KMS-11 (cell line): ENCODE results near the gene SCARB1.

Experiments
- H2AFZ ChIP-seq: fragments of 200-600 bp; sonication (generic); 2 replicates; pipeline ENCODE4 v1.6.1; 2016; ENCODE audit warnings: antibody characterized with exemption, mixed run types, low read depth
- H3K27ac ChIP-seq: fragments of 200-600 bp; sonication (generic); 2 replicates; pipeline ENCODE4 v1.6.1; 2016; ENCODE audit warnings: mild to moderate bottlenecking, mixed run types
- H3K27me3 ChIP-seq: fragments of 200-600 bp; sonication (generic); 2 replicates; pipeline ENCODE4 v1.6.1; 2017; ENCODE audit warnings: mild to moderate bottlenecking, low read depth, mixed run types, moderate library complexity; ENCODE audit not compliant: insufficient read depth
- H3K36me3 ChIP-seq: fragments of 200-600 bp; sonication (generic); 2 replicates; pipeline ENCODE4 v1.6.1; 2017; ENCODE audit warnings: mild to moderate bottlenecking, mixed run types; ENCODE audit not compliant: insufficient read depth
- H3K4me1 ChIP-seq: fragments of 200-600 bp; sonication (generic); 2 replicates; pipeline ENCODE4 v1.6.1; 2016; ENCODE audit warnings: mild to moderate bottlenecking, low read depth, mixed run types; ENCODE audit not compliant: poor library complexity, severe bottlenecking
- H3K4me2 ChIP-seq: fragments of 200-600 bp; sonication (generic); 2 replicates; pipeline ENCODE4 v1.7.0; 2016; ENCODE audit warnings: mild to moderate bottlenecking, mixed run types
- H3K4me3 ChIP-seq: fragments of 200-600 bp; sonication (generic); IDR thresholded peaks from 2 replicates; pipeline ENCODE4 v1.6.1; 2017; ENCODE audit warnings: low read depth, low read length, mixed read lengths; ENCODE audit not compliant: insufficient read depth
- H3K79me2 ChIP-seq: fragments of 200-600 bp; sonication (generic); 2 replicates; pipeline ENCODE4 v1.6.1; 2016; ENCODE audit warnings: low read depth, mixed run types; ENCODE audit not compliant: insufficient read depth
- H3K9ac ChIP-seq: fragments of 200-600 bp; sonication (generic); 2 replicates; pipeline ENCODE4 v1.6.1; 2016; ENCODE audit warnings: mild to moderate bottlenecking, mixed run types
- H4K20me1 ChIP-seq: fragments of 200-600 bp; sonication (generic); 2 replicates; pipeline ENCODE4 v1.6.1; 2016; ENCODE audit warnings: mild to moderate bottlenecking, mixed run types; ENCODE audit not compliant: insufficient read depth
- CTCF ChIP-seq: fragments of 200-600 bp; sonication (generic); conservative IDR thresholded peaks from 2 replicates; pipeline ENCODE4 v1.6.1; 2017; ENCODE audit warnings: low read depth, mild to moderate bottlenecking, antibody characterized with exemption, low read length, moderate library complexity, mixed read lengths

The SCARB1 gene

GRCh38 chr12:124771462-124772288, 92.0 kb downstream of the SCARB1 start:
- Histone ChIP-seq H3K79me2 (no peaks in the 10 kb centered on the region), H3K4me3 (no peak overlapping the region), H4K20me1 (no peaks in the 10 kb centered on the region), H3K9ac (no peak overlapping the region), H3K4me1 (peaks cover 53% of the 10 kb centered on the region), H3K27me3 (no peaks in the 10 kb centered on the region), H3K36me3 (no peaks in the 10 kb centered on the region), H2AFZ (peak overlapping the region; percentile 4; the same call in 1 of the 2 replicates), H3K27ac (no peak overlapping the region), H3K4me2 (peak overlapping the region; percentile 26)
- TF ChIP-seq CTCF, result peak; percentile 89

GRCh38 chr12:124770728-124771127, 92.9 kb downstream of the SCARB1 start:
- Histone ChIP-seq H3K4me3 (no peak overlapping the region), H3K79me2 (no peaks in the 10 kb centered on the region), H3K9ac (no peak overlapping the region), H3K27me3 (no peaks in the 10 kb centered on the region), H3K4me2 (no peak overlapping the region), H3K27ac (no peak overlapping the region), H3K4me1 (peaks cover 44% of the 10 kb centered on the region), H3K36me3 (no peaks in the 10 kb centered on the region), H4K20me1 (no peaks in the 10 kb centered on the region), H2AFZ (no peak overlapping the region)
- no peak for TF ChIP-seq CTCF

- no peaks in the 10 kb centered on the region for H3K79me2 ChIP-seq
- no peaks in the 10 kb centered on the region for H4K20me1 ChIP-seq
- H3K4me1 ChIP-seq, result peaks cover 36% of the 10 kb centered on the region
- H3K4me2 ChIP-seq, result no peak overlapping the region
- no peaks in the 10 kb centered on the region for H3K36me3 ChIP-seq
- no peak overlapping the region for H3K27ac ChIP-seq
- TF ChIP-seq CTCF, result no peak
- H3K9ac ChIP-seq, result no peak overlapping the region
- H3K27me3 ChIP-seq, result no peaks in the 10 kb centered on the region
- H2AFZ ChIP-seq, result no peak overlapping the region
- H3K4me3 ChIP-seq, result no peak overlapping the region
Measured at GRCh38 chr12:124769881-124770512, 93.7 kb downstream of the SCARB1 start.

- TF ChIP-seq CTCF, result no peak
- H3K9ac ChIP-seq, result no peak overlapping the region
- H3K4me1 ChIP-seq, result peaks cover 28% of the 10 kb centered on the region
- no peak overlapping the region for H3K27ac ChIP-seq
- H3K4me2 ChIP-seq, result no peak overlapping the region
- H2AFZ ChIP-seq, result no peak overlapping the region
- no peaks in the 10 kb centered on the region for H3K36me3 ChIP-seq
- no peaks in the 10 kb centered on the region for H4K20me1 ChIP-seq
- no peak overlapping the region for H3K4me3 ChIP-seq
- H3K79me2 ChIP-seq, result no peaks in the 10 kb centered on the region
- H3K27me3 ChIP-seq, result no peaks in the 10 kb centered on the region
Measured at GRCh38 chr12:124769163-124769530, 94.5 kb downstream of the SCARB1 start.
